Adipose tissue (tissue), 3 donors: ENCODE measurements around the gene SLC12A7. TPM values are rescaled to one million over a fixed set of nuclear protein-coding genes. Genes with fewer than 3 reads are reported as not detected.
"Not testable (repeated sequence)": the region's sequence is repeated elsewhere in the genome, so short reads cannot be mapped to it uniquely, and the experiment has no call there.

Experiments used
- H3K27ac ChIP-seq: one replicate; pipeline ENCODE4 v1.5.1; 2013; ENCODE audit warnings: low read depth, low read length
- WGBS, 3 donors: extraction: QIAGEN DNeasy Blood & Tissue Kit; methylation state at CpG; one replicate each; pipeline ENCODE4 v1.1.7; 2013; 5-methylcytosine and 5-hydroxymethylcytosine counted together
- polyA plus RNA-seq, 3 donors: library from polyadenylated mRNA; stranded (reverse); fragments of 200-250 nt; gene quantifications; one replicate each; pipeline ENCODE4 v1.2.3, GENCODE V29; 2013
- donor health status: healthy with polysubstance abuse.
- donor health status: Bipolar disorder and iron deficiency.
- donor health status: healthy.

SLC12A7 gene
- polyA plus RNA-seq, 3 donors, result 9.3 to 27.2 (median 20.0) TPM

DNA sequence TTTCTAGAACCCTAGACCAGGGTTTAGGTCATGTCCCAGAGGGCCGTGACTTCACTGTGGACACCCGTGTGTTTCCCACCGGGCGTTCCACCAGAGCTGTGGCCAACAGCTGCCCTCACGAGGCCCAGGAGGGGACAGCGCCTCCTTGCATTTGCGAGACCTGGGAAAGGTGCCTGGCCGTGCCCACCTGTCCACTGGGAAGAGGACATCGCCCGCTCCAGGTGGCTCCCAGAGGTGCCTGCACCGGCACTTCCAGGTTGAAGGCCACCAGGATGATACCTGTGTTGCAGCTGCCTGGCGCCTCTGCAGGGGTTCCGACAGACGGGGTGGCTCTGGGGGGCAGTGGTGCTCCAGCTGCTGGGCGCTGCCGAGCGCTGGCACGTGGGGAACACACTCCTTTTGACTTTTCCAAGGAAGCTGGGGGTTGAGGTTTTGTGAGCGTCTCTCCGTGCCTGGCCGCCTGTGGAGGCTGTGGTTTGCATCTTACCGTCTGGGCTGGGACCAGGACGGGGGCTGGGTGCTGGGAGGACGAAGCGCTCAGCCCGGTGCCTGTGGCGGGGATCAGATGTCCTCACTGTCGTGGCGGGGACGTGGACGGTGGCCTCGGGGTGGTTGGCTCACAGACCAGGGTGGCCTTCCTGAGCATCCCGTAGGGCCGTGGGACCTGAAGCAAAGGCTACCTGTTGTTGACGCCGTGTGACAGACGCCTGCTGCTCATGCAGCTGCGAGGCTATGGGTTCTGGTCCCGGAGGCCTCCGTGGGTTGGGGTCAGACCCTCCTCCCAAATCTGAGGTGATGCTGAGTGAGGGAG is 84.0 kb downstream of the SLC12A7 start:
- 85 to 87% (median 85%) methylated on average over 40 of the region's 40 CpGs for WGBS, 3 donors
- no peak overlapping the region for H3K27ac ChIP-seq

DNA sequence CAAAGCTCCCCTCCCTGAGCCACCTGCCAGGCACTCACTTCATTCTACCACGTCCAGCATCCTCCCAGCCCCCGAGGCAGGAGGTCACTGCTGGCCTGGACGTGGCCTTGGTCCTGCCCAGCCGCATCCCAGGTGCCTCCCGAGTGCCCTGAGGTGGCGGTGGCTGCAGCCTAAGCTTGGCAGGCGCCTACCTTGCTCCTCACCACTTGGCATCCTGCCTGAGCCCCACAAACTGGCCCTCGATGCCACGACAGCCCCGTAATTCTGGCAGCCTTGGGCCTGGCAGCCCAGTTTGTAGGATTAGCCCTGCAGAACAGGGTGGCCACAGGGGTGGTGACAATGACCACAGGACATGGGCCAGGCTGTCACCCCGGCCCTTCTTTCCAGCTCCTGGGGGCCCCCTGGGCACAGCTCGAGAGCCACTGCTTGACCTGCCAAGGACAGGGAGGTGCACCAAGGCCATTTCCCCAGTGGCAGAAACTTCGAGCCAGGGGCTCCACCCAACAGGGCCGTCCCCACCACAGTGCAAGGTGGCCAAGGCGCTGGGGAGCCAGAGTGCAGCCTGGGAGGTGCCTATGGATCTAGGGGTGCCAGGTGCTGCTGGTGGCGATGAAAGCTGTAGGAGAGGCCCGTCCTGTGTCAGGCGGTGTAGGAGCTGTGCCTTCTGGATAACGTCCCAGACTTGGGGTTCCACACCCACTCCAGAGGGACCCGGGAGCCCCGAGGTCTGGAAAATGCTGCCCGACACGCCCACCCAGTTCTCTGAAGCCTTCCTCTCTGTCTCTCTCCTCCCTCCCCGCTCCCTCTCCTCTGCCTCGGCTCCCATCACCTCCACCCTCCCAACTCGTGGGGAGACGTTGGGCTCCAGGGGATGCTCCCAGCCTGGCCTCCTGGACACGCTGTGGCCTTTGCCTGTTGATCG is 84.9 kb downstream of the SLC12A7 start:
- WGBS, 3 donors, result 74 to 81% (median 76%) methylated on average over 27 to 29 of the region's 29 CpGs
- no peak overlapping the region for H3K27ac ChIP-seq

DNA sequence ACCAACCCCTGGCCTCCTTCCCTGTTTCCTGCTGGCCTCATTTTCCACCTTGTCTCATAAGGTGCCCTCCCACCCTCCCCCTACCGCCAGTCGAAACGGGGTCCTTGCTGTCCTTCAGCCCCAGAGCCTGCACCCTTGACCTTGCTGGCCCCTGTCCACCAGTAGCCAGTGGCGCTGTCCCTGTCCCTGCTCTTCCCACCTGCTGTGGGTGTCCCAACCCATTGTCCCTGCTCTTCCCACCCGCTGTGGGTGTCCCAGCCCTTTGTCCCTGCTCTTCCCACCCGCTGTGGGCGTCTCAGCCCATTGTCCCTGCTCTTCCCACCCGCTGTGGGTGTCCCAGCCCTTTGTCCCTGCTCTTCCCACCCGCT is 89.9 kb downstream of the SLC12A7 start:
- 74 to 79% (median 76%) methylated on average over 8 to 9 of the region's 9 CpGs for WGBS, 3 donors
- H3K27ac ChIP-seq, result not testable (repeated sequence)

DNA sequence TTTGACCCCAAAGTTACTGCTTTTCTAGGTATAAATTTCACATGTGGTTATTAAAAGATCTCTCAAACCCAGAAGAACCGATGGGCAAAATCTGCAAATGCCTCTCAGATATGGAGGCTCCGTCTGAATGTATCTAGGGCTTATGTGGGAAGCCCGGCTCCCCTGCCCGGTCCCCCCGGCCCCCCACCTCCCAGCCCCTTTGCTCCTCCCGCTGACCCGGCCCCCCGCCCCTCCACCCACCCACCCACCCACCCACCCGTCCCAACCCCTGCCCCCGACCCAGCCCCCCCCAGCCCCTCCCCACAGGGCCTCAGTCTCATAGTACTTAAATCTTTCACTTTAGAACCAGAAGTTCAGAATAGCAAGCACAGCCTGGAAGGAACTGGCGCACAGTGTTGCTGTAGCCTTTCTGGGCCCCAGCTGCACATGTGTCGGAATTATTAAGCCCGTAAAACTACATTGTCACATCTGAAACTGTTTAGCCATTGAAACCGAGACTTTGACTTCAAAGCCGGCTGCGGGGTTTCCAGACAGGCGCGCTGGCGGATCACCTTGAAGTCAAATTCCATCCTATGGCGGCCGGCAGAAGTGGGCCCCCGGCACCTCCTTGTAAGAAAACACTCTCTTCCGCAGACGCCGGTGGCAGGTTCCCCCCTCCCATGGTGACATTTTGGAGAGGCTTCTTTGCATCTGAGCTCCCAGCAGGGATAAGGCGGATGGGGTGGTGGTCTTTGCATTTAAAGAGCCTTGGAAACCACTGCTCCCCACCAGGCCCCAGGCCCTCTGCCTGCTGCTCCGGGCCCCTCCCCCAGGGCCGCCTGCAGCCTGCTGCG is 90.5 kb downstream of the SLC12A7 start:
- WGBS, 3 donors, result 63 to 70% (median 67%) methylated on average over 27 to 29 of the region's 29 CpGs
- no peak overlapping the region for H3K27ac ChIP-seq

GRCh38 chr5:1020452-1020961 is 91.4 kb downstream of the SLC12A7 start:
- WGBS, 3 donors, result 82 to 86% (median 85%) methylated on average over 15 to 16 of the region's 16 CpGs
- no peak overlapping the region for H3K27ac ChIP-seq

DNA sequence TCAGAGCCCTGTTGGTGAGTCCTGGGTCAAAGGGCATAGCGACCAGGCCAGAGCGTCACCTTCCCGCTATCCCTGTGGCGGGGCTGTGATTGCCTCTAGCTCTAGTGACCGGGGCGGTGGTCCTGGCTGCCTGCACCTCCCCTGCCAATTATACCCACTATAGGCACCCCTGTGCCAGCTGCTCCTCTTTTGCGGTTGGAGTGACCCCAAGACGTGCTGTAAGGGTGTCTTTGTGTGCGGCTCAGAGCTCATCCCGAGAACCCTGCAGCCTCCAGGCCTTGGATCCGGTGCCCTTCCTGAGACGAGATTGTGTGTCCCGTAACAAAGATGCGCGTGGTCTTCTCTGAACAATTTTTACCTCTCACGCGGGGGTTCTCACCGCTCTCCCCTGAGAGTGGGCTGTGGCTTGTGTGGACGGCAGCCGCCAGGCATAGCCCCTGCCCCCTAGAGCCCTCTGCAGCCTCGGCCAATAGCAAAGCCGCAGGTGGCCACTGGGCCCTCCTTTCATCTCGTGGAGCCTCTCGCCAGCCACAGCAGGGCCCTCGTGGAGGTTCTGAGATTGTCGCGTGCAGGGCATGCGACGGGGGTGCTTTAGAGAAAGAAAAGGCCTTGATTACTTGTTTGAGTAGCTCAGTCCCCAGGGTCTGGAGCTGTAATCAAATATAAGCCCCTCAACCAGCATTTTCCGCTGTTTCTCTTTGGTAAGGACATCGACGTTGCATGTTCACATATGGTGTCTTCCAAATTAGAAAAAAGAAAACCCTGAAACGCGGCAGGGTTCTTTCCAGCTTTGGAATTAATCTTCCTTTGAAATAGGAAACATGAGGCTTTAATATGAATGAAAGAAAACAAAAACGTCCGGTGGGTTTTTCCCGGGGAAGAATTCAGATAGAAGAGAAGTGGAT is 92.6 kb downstream of the SLC12A7 start:
- WGBS, 3 donors, result 85% methylated on average over 37 of the region's 37 CpGs
- no peak overlapping the region for H3K27ac ChIP-seq

- WGBS, 3 donors, result 83 to 93% (median 89%) methylated on average over 9 of the region's 9 CpGs
- H3K27ac ChIP-seq, result no peak overlapping the region
These were observed 93.3 kb downstream of the SLC12A7 start for GRCh38 chr5:1018596-1018995.

GRCh38 chr5:1017691-1018455 is 94.0 kb downstream of the SLC12A7 start:
- 92% methylated on average over 16 to 19 of the region's 19 CpGs for WGBS, 3 donors
- no peak overlapping the region for H3K27ac ChIP-seq

GRCh38 chr5:1017056-1017455 is 94.8 kb downstream of the SLC12A7 start:
- 78 to 84% (median 81%) methylated on average over 10 to 12 of the region's 12 CpGs for WGBS, 3 donors

DNA sequence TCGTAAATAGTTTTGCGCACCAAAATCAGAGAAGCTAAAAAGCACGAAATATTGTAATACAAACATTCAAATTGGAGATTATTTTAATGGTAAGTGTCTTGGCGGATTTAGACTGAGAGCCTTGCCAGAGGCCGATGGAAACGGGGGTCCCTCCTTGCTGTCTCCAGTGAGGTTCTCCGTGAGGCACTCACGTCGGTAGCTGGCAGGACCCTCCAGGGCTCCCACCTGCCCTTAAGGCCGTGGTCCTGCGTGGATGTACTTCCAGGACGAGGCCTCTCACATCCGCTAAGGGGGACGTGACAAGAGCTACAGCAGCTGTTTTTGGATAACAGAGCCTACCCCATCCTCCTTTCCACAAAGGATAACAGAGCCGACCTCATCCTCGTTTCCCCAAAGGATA is 95.4 kb downstream of the SLC12A7 start:
- WGBS, 3 donors, result 86 to 89% (median 87%) methylated on average over 16 of the region's 16 CpGs
- H3K27ac ChIP-seq, result no peak overlapping the region

More at GRCh38 chr5:1017056-1017455, 94.8 kb downstream of the SLC12A7 start:
- no peak overlapping the region for H3K27ac ChIP-seq

DNA sequence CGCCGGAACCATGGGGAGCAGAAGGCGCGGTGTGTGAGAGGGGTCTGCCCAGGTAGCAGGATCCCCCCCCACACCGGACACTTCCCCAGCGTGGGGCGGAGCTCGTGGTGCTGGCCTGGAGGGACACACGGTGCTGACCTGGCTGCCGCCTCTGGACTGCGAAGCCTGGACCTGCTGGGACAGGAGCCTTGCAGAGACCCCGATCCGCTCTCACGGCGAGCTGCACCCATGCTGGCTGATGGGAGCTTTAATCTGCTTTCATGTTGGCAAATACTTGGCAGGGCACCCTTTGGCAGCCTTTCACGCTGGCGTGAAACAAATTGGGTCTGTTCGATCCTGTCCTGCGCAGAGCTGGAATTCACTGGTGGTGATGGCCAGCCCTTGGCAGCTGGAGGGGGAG is 95.8 kb downstream of the SLC12A7 start:
- 83 to 86% (median 84%) methylated on average over 19 of the region's 19 CpGs for WGBS, 3 donors
- H3K27ac ChIP-seq, result no peak overlapping the region

GRCh38 chr5:1015507-1015906 is 96.4 kb downstream of the SLC12A7 start:
- no peak overlapping the region for H3K27ac ChIP-seq
- WGBS, 3 donors, result 76 to 83% (median 81%) methylated on average over 10 of the region's 10 CpGs

- 66 to 79% (median 74%) methylated on average over 17 of the region's 17 CpGs for WGBS, 3 donors
- H3K27ac ChIP-seq, result no peak overlapping the region
These were observed 97.1 kb downstream of the SLC12A7 start for GRCh38 chr5:1014781-1015221.

GRCh38 chr5:1014346-1014745 is 97.5 kb downstream of the SLC12A7 start:
- WGBS, 3 donors, result 87 to 91% (median 89%) methylated on average over 14 of the region's 14 CpGs

DNA sequence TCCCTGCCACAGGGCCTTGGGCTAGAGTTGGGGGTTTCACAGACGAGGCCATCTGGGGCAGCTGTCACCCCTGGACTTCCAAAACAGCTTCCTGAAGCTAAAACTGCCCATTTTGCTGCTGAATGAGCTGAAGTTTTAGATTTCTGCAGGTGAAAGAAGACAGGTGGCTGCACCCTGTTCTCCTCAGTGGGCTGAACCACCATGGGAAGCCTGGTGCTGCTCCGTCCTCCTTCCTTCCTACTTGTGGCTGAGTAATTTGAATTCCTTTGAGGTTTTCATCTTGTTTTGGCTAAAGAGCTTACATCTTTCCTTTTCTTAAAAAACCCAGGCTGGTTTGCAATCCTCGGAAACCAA is 97.9 kb downstream of the SLC12A7 start:
- 75 to 91% (median 84%) methylated on average over 3 of the region's 3 CpGs for WGBS, 3 donors
- no peak overlapping the region for H3K27ac ChIP-seq

More at GRCh38 chr5:1014346-1014745, 97.5 kb downstream of the SLC12A7 start:
- H3K27ac ChIP-seq, result no peak overlapping the region

- 93 to 96% (median 94%) methylated on average over 19 of the region's 19 CpGs for WGBS, 3 donors
- no peak overlapping the region for H3K27ac ChIP-seq
These were observed 98.5 kb downstream of the SLC12A7 start for GRCh38 chr5:1013238-1013947.
